ENCODE measurements around the gene PRRT4. TPM values are rescaled to one million over a fixed set of nuclear protein-coding genes. Genes with fewer than 3 reads are reported as not detected.

Gene PRRT4
- total and polyA plus RNA-seq, 2 experiments from 2014 or later, result 0.55 to 0.56 TPM

GRCh38 chr7:128351296-128352152, 10.0 kb downstream of the PRRT4 start (continued):
- TF ChIP-seq ZNF462 (CRISPR knock-in tag; IDR thresholded peaks at IDR 0.05) (no peak), NANOG (IDR thresholded peaks at IDR 0.05; ENCODE audit: borderline replicate concordance) (no peak), ZNF114 (CRISPR knock-in tag; IDR thresholded peaks at IDR 0.05) (no peak)

- no peaks in the 10 kb centered on the region for H3K36me3 ChIP-seq (ENCODE audit: insufficient read depth)
- no peaks in the 10 kb centered on the region for H3K79me2 ChIP-seq (replicated peaks; ENCODE audit: insufficient read depth)
- H4K20me1 ChIP-seq (replicated peaks; ENCODE audit: insufficient read depth), result no peaks in the 10 kb centered on the region
- Mint-ChIP-seq H3K9me3 (no peaks in the 10 kb centered on the region; the same call in 2 of the 3 replicates), H3K4me3 (no peak overlapping the region; the same call in 2 of the 3 replicates), H3K27ac (no peak overlapping the region), H3K27me3 (ENCODE audit: insufficient read depth, low read depth, poor library complexity) (peaks cover 46% of the 10 kb centered on the region), H3K36me3 (ENCODE audit: low read depth) (no peaks in the 10 kb centered on the region), H3K4me1 (peaks cover 8% of the 10 kb centered on the region)
- no peak overlapping the region for H3K27ac ChIP-seq (ENCODE audit: low read depth)
- TF ChIP-seq JUNB (IDR thresholded peaks at IDR 0.05; ENCODE audit: unreplicated experiment) (no peak), STAT1 (IDR thresholded peaks at IDR 0.05; ENCODE audit: unreplicated experiment) (no peak), EZH2phosphoT487 (IDR thresholded peaks at IDR 0.05; ENCODE audit: unreplicated experiment) (peak; percentile 10), ZNF462 (CRISPR knock-in tag; IDR thresholded peaks at IDR 0.05) (no peak), NANOG (IDR thresholded peaks at IDR 0.05; ENCODE audit: borderline replicate concordance) (no peak)
- no peaks in the 10 kb centered on the region for H3K9me2 ChIP-seq (ENCODE audit: insufficient read depth)
- peak overlapping the region; percentile 55; the same call in 1 of the 2 replicates for H3K4me2 ChIP-seq
- H3F3A ChIP-seq (replicated peaks; ENCODE audit: low read depth), result no peaks in the 10 kb centered on the region
- DNase-seq (ENCODE audit: low spot score) (no peak), ATAC-seq (no peak; the same call in 2 of the 3 replicates)
- peak overlapping the region; percentile 97 for H2AFZ ChIP-seq
- H3K27me3 ChIP-seq (ENCODE audit: insufficient read depth), result peaks cover 84% of the 10 kb centered on the region
- peak overlapping the region; percentile 46; the same call in 1 of the 2 replicates for H3K4me3 ChIP-seq
- peaks cover 4% of the 10 kb centered on the region; the same call in 1 of the 2 replicates for H3K4me1 ChIP-seq (ENCODE audit: insufficient read depth)
Measured at GRCh38 chr7:128350708-128351295, 10.7 kb downstream of the PRRT4 start.
